AG04450 (cell line): ENCODE measurements around the gene RACGAP1. TPM values are rescaled to one million over a fixed set of nuclear protein-coding genes. Genes with fewer than 3 reads are reported as not detected.
A peak's percentile ranks its signal among the peaks of the same experiment; 100 is the strongest.

Source experiments
- CTCF ChIA-PET: fragments of 300-600, 350-600 bp; formaldehyde crosslinking; extraction: SDS; loops from one replicate; lab custom pipeline; 2022; ENCODE audit warnings: antibody characterized with exemption, inconsistent platforms; lab: Charles Lee
- POLR2A ChIA-PET: fragments of 350-600 bp; formaldehyde crosslinking; extraction: SDS; loops from one replicate; lab custom pipeline; 2021; ENCODE audit warnings: antibody characterized with exemption, inconsistent platforms; lab: Yijun Ruan, JAX
- DNase-seq: peaks from one replicate; pipeline ENCODE4 v3.0.0-alpha.2; 2011; ENCODE audit warnings: low read depth, low spot score
- H3K27ac ChIP-seq: one replicate; pipeline ENCODE4 v1.5.1; 2012; ENCODE audit warnings: low read depth, low read length, control low read depth
- H3K27me3 ChIP-seq: one replicate; pipeline ENCODE4 v1.6.0; 2012; ENCODE audit warnings: low read length; ENCODE audit not compliant: control insufficient read depth, insufficient read depth
- H3K4me3 ChIP-seq: 2 replicates; pipeline ENCODE4 v1.5.1; 2011; ENCODE audit warnings: mild to moderate bottlenecking, low read depth, low read length, control low read depth
- H3K9me3 ChIP-seq: 2 replicates; pipeline ENCODE4 v1.5.1; 2012; ENCODE audit warnings: low read length; ENCODE audit not compliant: control insufficient read depth, insufficient read depth
- polyA plus RNA-seq: library from polyadenylated mRNA; depleted of rRNA; stranded (reverse); fragments of >200 nt; gene quantifications from 2 replicates; pipeline ENCODE4 v1.2.3, GENCODE V29; 2011
- TF ChIP-seq, protein P1 (sequence below): IDR thresholded peaks from 2 replicates; pipeline ENCODE4 v1.5.1; 2011; ENCODE audit warnings: low read depth, low read length, control low read depth, inconsistent platforms

RACGAP1 gene
- polyA plus RNA-seq, 1 experiment = 26.2 TPM

DNA sequence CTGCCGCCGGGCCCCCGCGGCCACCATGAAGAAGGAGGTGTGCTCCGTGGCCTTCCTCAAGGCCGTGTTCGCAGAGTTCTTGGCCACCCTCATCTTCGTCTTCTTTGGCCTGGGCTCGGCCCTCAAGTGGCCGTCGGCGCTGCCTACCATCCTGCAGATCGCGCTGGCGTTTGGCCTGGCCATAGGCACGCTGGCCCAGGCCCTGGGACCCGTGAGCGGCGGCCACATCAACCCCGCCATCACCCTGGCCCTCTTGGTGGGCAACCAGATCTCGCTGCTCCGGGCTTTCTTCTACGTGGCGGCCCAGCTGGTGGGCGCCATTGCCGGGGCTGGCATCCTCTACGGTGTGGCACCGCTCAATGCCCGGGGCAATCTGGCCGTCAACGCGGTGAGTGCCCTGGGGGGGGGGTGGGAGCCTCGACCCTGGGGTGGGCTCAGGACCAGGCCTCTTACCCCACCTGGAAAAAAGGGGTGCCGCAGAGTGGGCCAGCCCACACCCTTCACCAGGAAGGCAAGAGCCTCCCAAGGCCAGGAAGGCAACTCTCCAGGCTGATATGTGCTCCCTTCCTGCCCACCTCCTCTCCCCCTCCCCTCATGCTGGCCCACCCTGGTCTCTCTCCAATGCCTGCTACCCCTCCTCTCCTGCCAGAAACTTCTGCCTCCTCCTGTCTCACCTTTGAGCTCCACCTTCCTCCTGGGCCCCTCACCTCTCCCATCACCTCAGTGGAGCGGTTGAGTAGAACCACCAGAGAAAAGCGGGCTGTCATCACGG, 63.1 kb downstream of the RACGAP1 start:
- TF ChIP-seq, protein P1, sequence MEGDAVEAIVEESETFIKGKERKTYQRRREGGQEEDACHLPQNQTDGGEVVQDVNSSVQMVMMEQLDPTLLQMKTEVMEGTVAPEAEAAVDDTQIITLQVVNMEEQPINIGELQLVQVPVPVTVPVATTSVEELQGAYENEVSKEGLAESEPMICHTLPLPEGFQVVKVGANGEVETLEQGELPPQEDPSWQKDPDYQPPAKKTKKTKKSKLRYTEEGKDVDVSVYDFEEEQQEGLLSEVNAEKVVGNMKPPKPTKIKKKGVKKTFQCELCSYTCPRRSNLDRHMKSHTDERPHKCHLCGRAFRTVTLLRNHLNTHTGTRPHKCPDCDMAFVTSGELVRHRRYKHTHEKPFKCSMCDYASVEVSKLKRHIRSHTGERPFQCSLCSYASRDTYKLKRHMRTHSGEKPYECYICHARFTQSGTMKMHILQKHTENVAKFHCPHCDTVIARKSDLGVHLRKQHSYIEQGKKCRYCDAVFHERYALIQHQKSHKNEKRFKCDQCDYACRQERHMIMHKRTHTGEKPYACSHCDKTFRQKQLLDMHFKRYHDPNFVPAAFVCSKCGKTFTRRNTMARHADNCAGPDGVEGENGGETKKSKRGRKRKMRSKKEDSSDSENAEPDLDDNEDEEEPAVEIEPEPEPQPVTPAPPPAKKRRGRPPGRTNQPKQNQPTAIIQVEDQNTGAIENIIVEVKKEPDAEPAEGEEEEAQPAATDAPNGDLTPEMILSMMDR = no peak

DNA sequence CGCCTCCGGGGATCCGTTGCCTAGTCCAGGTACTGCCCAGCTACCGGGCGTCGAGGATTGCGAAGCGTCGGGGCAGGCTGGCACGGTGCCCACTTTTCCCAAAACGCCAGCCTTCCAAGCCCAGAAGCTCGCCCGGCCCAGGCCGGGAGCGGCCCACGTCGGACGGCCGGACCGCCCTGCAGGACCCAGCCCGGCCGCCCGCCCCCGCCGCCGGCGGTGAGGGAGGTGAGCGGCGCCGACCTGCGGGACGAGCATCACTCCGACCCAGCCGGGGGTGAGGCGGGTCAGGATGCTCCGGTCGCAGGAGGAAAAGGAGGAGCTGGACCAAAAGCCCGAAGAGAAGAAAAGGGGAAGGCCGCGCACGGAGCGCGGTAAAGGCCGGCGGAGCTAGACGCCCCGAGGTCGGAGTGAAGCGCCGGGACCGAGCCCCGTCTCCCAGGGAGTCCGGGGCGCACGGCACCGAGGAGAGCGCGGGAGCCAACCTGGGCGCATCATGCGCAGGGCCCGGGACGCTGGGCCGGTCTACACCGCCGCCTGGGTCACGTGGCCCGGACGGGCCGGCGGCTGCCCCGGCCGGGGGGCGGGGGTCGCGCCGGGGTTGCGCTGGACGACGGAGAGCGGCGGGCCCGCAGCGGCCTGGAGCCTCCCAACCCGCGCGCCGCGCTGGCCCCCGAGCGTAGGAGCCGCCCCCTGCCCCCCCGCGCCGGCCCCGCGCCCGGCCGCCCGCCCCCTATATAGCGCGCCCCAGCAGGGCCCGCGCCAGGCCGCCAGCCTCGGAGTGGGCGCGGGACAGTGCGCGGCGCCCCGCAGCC, 64.0 kb downstream of the RACGAP1 start, which contains the start of gene AQP5:
Gene AQP5, plus strand, starts transcription at position 762 of the 812 bp plus-strand sequence. CDS start 146 bp downstream, outside the sequence.
- Histone ChIP-seq H3K27me3 (peaks cover 88% of the 10 kb centered on the region), H3K9me3 (no peaks in the 10 kb centered on the region; the same call in 1 of the 2 replicates), H3K4me3 (peak within 1 kb of the TSS; percentile 10; the same call in 1 of the 2 replicates), H3K27ac (no peak within 1 kb of the TSS)
- ChIA-PET CTCF (interaction anchor here (0.6 to 3.5 kb wide), 5 partner anchors 14 to 220 kb away, joined by 3 to 21 read pairs (median 3); partner anchors contain the start of gene TMBIM6), POLR2A (no interaction called here)
- TF ChIP-seq, protein P1 = no peak
- no peak for DNase-seq

More for the DNA sequence above, 63.1 kb downstream of the RACGAP1 start:
- H3K27me3 ChIP-seq = peaks cover 83% of the 10 kb centered on the region
- no peak overlapping the region for H3K27ac ChIP-seq
- ChIA-PET POLR2A (no interaction called here), CTCF (interaction anchor here (0.6 to 9.9 kb wide), 5 partner anchors 7 to 108 kb away, joined by 3 to 290 read pairs (median 7); no protein-coding TSS in a partner anchor)
- H3K4me3 ChIP-seq = no peak overlapping the region
- no peak for DNase-seq
- H3K9me3 ChIP-seq = no peaks in the 10 kb centered on the region; the same call in 1 of the 2 replicates

DNA sequence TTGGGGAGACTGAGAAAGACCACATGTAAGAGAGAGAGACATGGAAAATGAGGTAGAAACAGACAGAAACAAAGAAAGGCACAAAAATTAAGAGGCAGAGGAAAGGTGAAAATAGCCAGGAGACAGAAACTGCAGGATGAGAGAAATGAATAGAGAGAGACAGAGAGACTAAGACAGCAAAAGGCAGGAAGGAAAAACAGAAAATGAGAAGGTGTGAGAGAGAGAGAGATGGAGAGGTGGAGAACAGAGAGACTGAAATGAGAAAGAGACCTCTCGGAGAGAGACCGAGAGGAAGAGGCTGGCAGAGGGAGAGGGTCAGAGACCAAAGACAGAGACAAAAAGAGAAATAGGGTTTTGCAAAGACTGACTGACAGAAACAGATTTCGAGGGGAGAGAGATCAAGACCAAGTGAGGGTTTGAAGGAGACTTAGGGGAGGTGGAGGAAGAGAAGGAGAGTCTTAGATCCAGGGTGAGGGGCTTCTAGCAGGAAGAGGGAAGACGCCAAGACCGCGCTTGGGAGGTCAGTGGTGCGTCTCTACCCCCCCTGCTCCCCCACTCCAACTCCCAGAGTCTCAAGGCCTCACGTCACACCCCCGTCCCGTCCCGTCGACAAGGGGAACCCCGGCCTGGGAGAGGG, 64.7 kb downstream of the RACGAP1 start:
- Histone ChIP-seq H3K9me3 (peaks cover under 1% of the 10 kb centered on the region; the same call in 1 of the 2 replicates), H3K27ac (no peak overlapping the region), H3K4me3 (no peak overlapping the region), H3K27me3 (peaks cover 87% of the 10 kb centered on the region)
- ChIA-PET POLR2A (no interaction called here), CTCF (interaction anchor here (0.6 to 3.5 kb wide), 5 partner anchors 14 to 219 kb away, joined by 3 to 21 read pairs (median 3); partner anchors contain the start of gene TMBIM6)
- DNase-seq = no peak
- TF ChIP-seq, protein P1 = no peak

DNA sequence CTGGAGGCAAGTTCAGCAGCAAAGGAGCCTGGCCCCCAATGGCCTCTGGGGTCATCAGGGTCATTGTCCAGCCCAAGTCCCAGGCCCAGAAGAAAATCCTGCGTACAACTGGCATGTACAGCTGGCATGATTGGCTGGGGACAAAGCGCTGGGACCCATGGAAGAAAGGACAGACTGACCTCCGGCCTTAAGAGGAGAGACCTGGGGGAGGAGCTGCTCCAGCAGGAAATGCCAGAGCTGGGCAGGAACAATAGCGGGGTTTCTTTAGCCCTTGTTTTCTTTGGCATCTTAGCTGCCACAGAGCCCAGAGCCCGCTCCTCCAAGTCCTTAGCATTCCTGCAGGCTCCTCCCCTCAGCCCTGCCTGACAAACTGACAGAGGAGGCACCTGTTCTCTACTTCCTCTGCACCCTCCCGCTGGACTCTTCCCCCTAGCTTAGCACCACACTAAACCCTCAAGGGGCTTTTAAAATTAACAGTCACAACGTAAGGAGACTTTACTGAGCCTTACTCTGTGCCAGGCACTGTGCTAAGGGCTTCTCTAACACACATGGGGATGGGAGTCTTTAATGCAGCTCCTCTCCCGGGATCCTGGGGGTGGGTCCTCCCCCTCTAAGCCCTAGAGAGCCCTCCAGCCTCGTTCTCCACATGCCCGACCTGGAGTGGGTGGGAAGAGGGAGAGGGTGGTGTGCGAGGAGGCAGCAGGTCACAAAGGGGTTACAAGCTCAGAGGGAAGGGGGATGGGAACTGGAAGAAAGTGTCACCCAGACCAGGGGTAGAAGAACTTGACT, 65.4 kb downstream of the RACGAP1 start:
- no peak for DNase-seq
- Histone ChIP-seq H3K9me3 (peaks cover 3% of the 10 kb centered on the region; the same call in 1 of the 2 replicates), H3K4me3 (no peak overlapping the region), H3K27ac (no peak overlapping the region), H3K27me3 (peaks cover 87% of the 10 kb centered on the region)
- ChIA-PET POLR2A (no interaction called here), CTCF (interaction anchor here (1.3 to 3.5 kb wide), 4 partner anchors 7 to 110 kb away, joined by 4 to 25 read pairs (median 13); no protein-coding TSS in a partner anchor)
- TF ChIP-seq, protein P1 = no peak
